Parathyroid adenoma (tissue), 2 donors: ENCODE results near the gene BTK.

Source experiments
- H2AFZ ChIP-seq: fragments of 300-600 bp; sonication (generic); one replicate; pipeline ENCODE4 v1.7.0; 2017; ENCODE audit warnings: antibody characterized with exemption, mild to moderate bottlenecking
- H3K27ac ChIP-seq: fragments of 300-600 bp; sonication (generic); one replicate; pipeline ENCODE4 v1.7.0; 2017
- H3K27me3 ChIP-seq: fragments of 300-600 bp; sonication (generic); one replicate; pipeline ENCODE4 v1.7.0; 2017; ENCODE audit warnings: low read length; ENCODE audit not compliant: control insufficient read depth, insufficient read depth
- H3K36me3 ChIP-seq: fragments of 300-600 bp; sonication (generic); one replicate; pipeline ENCODE4 v1.7.0; 2017; ENCODE audit warnings: low read length; ENCODE audit not compliant: control insufficient read depth, insufficient read depth
- H3K4me1 ChIP-seq: fragments of 300-600 bp; sonication (generic); one replicate; pipeline ENCODE4 v1.7.0; 2017; ENCODE audit warnings: control low read depth
- H3K4me2 ChIP-seq: fragments of 300-600 bp; sonication (generic); one replicate; pipeline ENCODE4 v1.7.0; 2017; ENCODE audit warnings: low read length
- H3K4me3 ChIP-seq: fragments of 300-600 bp; sonication (generic); one replicate; pipeline ENCODE4 v1.7.0; 2017; ENCODE audit warnings: low read depth, low read length
- H3K79me2 ChIP-seq: fragments of 300-600 bp; sonication (generic); one replicate; pipeline ENCODE4 v1.7.0; 2017; ENCODE audit warnings: control low read depth
- H3K9ac ChIP-seq: fragments of 300-600 bp; sonication (generic); one replicate; pipeline ENCODE4 v1.7.0; 2017; ENCODE audit warnings: mild to moderate bottlenecking
- H3K9me3 ChIP-seq: fragments of 300-600 bp; sonication (generic); one replicate; pipeline ENCODE4 v1.7.0; 2017; ENCODE audit warnings: low read length; ENCODE audit not compliant: control insufficient read depth
- TF ChIP-seq, protein P1 (sequence below): fragments of 300-600 bp; sonication (generic); IDR thresholded peaks from one replicate; pipeline ENCODE4 v1.7.0; 2017; ENCODE audit warnings: antibody characterized with exemption, mild to moderate bottlenecking
- donor health status: primary hyperparathyroidism.

BTK gene

DNA sequence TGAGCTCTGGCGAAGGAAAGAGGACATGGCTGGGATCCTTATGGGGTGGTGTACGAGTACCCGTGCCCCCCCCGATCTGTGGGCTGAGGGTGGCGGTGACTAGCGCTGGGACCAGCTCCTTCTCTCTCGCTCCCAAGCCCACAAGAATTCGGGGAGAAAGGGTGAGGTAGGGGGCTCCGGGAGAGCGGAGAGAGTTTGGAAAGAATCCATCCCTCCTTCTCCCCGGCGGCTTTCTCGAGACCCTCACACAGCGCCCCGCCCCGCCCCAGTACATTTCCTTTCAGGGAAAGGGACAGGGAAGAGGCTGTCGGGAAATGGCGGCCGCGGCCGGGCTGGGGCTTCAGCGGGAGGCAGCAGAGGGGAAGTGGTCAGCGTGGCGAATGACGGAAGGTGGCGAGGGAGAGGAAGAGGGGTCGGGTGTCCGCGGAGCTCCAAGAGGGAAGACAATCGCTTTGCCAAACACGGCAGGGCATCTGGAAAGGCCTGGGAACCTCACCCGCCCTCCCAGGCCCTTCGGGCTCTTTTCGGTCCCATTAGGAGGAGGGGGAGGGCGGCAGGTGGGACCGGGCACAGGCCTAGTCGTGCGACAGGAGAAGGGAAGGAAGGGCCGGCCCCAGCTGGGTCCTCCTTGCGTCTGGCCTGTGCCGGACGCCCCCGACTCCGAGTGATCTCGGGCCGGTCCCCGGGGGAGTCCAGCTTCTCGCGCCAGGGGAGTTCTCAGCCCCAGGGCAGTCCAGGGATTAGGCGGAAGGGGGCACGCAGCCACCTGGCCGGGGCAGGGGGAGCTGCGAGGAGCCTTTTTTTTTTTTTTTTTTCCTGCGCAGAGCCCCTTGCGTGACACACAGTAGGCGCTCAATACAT, 32.2 kb upstream of the BTK start:
- peaks cover 14% of the 10 kb centered on the region for H3K4me1 ChIP-seq
- no peaks in the 10 kb centered on the region for H3K27me3 ChIP-seq
- H3K79me2 ChIP-seq = peaks cover 3% of the 10 kb centered on the region
- H3K27ac ChIP-seq = peak overlapping the region; percentile 94
- H3K9me3 ChIP-seq = no peaks in the 10 kb centered on the region
- peak overlapping the region; percentile 55 for H3K4me3 ChIP-seq
- H3K9ac ChIP-seq = peak overlapping the region; percentile 93
- TF ChIP-seq, protein P1, sequence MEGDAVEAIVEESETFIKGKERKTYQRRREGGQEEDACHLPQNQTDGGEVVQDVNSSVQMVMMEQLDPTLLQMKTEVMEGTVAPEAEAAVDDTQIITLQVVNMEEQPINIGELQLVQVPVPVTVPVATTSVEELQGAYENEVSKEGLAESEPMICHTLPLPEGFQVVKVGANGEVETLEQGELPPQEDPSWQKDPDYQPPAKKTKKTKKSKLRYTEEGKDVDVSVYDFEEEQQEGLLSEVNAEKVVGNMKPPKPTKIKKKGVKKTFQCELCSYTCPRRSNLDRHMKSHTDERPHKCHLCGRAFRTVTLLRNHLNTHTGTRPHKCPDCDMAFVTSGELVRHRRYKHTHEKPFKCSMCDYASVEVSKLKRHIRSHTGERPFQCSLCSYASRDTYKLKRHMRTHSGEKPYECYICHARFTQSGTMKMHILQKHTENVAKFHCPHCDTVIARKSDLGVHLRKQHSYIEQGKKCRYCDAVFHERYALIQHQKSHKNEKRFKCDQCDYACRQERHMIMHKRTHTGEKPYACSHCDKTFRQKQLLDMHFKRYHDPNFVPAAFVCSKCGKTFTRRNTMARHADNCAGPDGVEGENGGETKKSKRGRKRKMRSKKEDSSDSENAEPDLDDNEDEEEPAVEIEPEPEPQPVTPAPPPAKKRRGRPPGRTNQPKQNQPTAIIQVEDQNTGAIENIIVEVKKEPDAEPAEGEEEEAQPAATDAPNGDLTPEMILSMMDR = no peak
- H3K4me2 ChIP-seq = peak overlapping the region; percentile 53
- H3K36me3 ChIP-seq = no peaks in the 10 kb centered on the region
- peak overlapping the region; percentile 92 for H2AFZ ChIP-seq

DNA sequence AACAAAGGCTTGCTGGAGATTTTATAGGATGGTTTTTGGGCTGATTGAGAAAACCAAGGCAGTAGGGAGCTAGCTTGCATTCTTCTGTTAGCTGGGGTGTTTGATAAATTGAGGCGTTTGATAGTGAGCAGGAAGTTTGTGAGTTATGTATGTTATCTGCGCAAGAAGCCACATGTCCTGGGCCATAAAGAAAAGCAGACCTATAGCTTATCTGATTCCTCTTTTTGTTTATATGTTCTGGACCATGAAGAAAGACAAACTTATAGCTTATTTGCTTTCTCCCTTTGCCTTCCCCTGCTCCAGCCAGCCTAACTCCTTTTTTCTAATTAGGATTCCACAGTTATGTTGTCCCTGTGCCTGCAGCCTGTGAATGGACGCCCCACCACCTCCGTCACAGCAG, 31.2 kb upstream of the BTK start:
- Histone ChIP-seq H3K27ac (peak overlapping the region; percentile 94), H3K9me3 (no peaks in the 10 kb centered on the region), H3K4me2 (no peak overlapping the region), H3K27me3 (no peaks in the 10 kb centered on the region), H3K4me1 (peaks cover 14% of the 10 kb centered on the region), H3K9ac (no peak overlapping the region), H3K36me3 (no peaks in the 10 kb centered on the region), H3K4me3 (no peak overlapping the region), H2AFZ (peak overlapping the region; percentile 92), H3K79me2 (peaks cover 8% of the 10 kb centered on the region)
- TF ChIP-seq, protein P1 = no peak

DNA sequence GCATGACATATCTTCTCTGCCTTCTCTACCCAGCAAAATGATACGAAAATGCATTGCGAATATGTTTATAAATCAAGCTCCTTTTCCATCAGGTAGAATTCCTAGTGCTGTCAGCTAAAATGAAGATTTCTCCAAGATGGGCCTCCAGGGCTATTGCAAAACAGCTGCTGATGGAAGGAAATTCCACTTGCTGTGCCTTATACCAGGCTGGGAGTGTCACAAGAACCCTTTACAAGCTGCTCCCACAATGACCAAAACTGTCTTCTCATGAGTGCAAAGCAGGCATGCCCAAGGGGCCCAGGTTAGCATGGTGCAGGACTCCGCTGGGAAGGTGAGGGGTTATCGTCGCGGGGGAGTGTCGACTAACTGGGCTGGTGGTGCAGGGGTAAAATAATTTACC, 30.7 kb upstream of the BTK start:
- H3K36me3 ChIP-seq = no peaks in the 10 kb centered on the region
- peaks cover 14% of the 10 kb centered on the region for H3K4me1 ChIP-seq
- no peaks in the 10 kb centered on the region for H3K9me3 ChIP-seq
- TF ChIP-seq, protein P1 = no peak
- no peak overlapping the region for H3K4me2 ChIP-seq
- no peak overlapping the region for H3K9ac ChIP-seq
- no peak overlapping the region for H2AFZ ChIP-seq
- no peak overlapping the region for H3K27ac ChIP-seq
- no peaks in the 10 kb centered on the region for H3K27me3 ChIP-seq
- H3K4me3 ChIP-seq = no peak overlapping the region
- peaks cover 8% of the 10 kb centered on the region for H3K79me2 ChIP-seq

DNA sequence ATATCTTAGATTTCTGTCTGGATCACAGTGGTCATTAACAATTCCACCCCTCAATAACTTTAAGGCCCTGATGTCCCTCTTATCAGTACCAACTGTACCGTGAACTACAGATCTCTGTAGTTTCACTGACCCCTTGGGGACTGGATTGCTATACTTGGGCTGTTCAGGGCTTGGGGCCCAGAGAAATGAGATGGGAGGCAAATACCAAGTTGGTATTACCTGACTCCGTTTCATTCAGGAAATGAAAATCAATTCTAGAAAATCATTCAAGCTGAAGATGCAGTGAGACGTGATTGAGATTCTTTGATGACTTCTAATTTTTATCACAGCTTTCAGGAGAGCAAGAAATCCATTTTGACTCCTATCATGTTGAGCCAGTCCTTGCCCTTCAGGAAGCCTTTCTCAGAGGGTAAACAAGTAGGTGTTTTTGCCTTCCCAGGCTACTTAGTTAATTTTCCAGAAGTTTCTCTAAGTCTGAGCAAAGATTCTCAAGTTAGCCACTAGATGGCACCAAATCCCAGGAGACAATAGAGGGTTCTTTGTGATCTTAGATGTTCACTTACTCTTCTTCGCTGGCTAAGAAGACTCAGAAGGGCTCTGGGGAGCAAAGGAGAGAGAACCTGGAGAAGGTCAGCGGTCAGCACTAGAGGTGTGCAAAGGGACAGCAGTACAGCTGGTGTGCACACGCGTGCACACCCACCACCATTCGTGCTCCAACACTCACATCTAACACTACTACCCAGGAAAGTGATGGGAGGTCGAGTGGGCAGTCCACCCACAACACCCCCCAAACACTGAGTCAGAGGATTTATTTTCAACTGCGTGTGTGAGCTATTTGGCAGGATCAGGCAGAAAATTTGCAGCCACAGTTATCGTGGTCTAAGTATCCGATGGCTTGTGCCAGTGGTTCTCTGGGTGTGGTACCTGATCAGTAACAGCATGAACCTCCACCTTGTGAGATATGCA, 29.5 kb upstream of the BTK start:
- TF ChIP-seq, protein P1 = peak; percentile 60
- H3K4me3 ChIP-seq = peak overlapping the region; percentile 4
- no peaks in the 10 kb centered on the region for H3K9me3 ChIP-seq
- H3K9ac ChIP-seq = no peak overlapping the region
- peak overlapping the region; percentile 18 for H3K4me2 ChIP-seq
- H3K36me3 ChIP-seq = no peaks in the 10 kb centered on the region
- H3K79me2 ChIP-seq = peaks cover 10% of the 10 kb centered on the region
- H2AFZ ChIP-seq = peak overlapping the region; percentile 75
- peak overlapping the region; percentile 84 for H3K27ac ChIP-seq
- peaks cover 14% of the 10 kb centered on the region for H3K4me1 ChIP-seq
- no peaks in the 10 kb centered on the region for H3K27me3 ChIP-seq
